Body of pancreas (tissue), 4 donors: ENCODE data around the gene TIMM17B.

Source experiments
- POLR2A ChIP-seq, 3 donors: fragments of 450-650 bp; IDR thresholded peaks; one replicate each; pipeline ENCODE4 v1.6.1; 2016; ENCODE audit warnings: antibody characterized with exemption in 3 of 3, mild to moderate bottlenecking in 2 of 3
- TF ChIP-seq, protein P1 (sequence below), 7 experiments: fragments of 450-650 bp in 4 of 7; fragments of 200-600 bp in 3 of 7; sonication (generic) in 3 of 7; IDR thresholded peaks; one replicate each; pipeline ENCODE4 v1.5.1; 2016 to 2019; ENCODE audit warnings: antibody characterized with exemption in 7 of 7

DNA sequence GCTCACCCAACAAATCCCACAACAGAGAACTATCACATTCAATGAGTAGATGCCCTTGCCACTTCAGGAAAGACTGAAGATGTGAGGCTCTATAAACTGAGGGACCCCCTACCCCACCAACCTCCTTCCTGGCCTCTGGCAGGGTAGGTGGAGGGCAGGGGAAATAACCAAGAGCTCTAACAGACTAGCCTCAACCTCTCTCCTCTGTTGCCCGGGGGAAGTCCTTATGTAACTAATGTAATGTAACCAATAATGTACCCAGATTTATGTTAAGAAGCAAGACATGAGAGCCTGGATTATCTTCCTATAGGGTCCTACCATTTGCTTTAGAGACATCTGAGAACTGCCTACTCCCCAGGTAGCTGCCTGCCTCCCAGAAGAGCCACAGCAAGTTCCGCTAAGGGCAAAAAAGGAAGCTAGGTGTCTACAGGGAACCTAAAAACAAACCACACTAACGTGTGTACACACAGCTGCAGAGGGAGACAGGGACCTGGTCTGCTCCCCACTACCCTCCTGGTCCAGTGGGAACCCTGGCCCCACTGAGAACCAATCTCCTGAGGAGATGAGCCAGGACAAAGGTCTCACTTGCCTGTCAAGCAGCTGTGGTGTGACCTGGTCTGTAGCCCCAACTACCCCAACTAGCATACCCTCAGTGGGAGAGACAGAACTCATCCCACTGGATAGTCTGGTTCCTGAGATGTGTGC, 42.1 kb upstream of the TIMM17B start:
- TF ChIP-seq, protein P1, sequence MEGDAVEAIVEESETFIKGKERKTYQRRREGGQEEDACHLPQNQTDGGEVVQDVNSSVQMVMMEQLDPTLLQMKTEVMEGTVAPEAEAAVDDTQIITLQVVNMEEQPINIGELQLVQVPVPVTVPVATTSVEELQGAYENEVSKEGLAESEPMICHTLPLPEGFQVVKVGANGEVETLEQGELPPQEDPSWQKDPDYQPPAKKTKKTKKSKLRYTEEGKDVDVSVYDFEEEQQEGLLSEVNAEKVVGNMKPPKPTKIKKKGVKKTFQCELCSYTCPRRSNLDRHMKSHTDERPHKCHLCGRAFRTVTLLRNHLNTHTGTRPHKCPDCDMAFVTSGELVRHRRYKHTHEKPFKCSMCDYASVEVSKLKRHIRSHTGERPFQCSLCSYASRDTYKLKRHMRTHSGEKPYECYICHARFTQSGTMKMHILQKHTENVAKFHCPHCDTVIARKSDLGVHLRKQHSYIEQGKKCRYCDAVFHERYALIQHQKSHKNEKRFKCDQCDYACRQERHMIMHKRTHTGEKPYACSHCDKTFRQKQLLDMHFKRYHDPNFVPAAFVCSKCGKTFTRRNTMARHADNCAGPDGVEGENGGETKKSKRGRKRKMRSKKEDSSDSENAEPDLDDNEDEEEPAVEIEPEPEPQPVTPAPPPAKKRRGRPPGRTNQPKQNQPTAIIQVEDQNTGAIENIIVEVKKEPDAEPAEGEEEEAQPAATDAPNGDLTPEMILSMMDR (IDR thresholded peaks at IDR 0.05) = no peak
- no peak for TF ChIP-seq POLR2A (IDR thresholded peaks at IDR 0.05)
